Measurements from ENCODE around the gene ADI1. TPM values are rescaled to one million over a fixed set of nuclear protein-coding genes. Genes with fewer than 3 reads are reported as not detected.

The ADI1 gene
- total and polyA plus RNA-seq, 2 experiments from 2014 or later, result 15.3 to 65.9 TPM

DNA sequence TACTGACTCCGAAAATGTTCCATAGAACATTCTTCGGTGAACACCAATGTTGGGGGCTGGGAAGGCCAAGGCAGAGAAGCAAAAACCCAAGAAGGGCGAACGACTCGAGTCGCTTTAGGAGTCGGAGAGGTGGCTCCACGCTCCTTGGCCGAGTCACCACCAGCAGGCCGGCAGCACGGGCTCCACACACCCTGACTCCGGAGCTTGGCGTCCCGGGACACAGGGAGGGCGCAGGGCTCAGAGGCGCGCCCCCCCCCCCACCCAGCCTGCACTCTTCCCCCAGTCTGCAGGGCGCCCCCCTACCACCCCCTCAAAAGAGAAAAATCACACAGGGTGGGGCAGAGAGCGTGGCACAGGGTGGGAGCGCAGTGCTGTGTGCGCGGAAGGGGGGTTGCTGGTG lies 7.5 kb upstream of the ADI1 start:
- DNase-seq (ENCODE audit: low read depth in 1 of 2, low spot score in 1 of 2), result no peak
- Histone ChIP-seq H3K4me3 (no peak overlapping the region), H3K36me3 (no peaks in the 10 kb centered on the region)

DNA sequence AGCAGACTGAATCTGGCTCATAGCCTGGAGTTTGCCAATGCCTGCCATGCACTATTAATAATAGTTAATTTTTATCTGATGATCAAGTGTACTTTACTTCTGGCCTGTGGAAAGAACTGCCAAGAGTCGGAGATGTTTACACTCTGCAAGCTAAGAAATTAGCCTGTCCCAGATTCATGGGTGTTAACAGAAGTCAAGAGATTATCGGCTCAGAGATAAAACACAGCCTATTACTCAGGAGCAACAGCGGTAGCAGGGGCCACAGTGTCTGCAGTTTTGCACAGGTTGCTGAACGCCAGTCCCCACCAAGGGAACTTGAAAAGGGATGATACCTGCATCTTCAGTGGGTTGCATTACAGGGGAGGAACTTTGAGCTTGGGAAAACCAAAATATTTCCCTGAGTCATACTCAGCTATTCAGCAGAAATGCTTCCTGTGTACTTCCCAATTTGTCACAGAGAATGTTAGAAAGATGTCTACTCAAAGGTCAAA lies 4.3 kb upstream of the ADI1 start:
- DNase-seq (ENCODE audit: low read depth in 1 of 2, low spot score in 1 of 2), result peak in 1 of 2 donors; percentile 43
- H3K27ac ChIP-seq, result peak overlapping the region; percentile 21
- H3K27me3 ChIP-seq, result no peaks in the 10 kb centered on the region
- TF ChIP-seq, protein P1, sequence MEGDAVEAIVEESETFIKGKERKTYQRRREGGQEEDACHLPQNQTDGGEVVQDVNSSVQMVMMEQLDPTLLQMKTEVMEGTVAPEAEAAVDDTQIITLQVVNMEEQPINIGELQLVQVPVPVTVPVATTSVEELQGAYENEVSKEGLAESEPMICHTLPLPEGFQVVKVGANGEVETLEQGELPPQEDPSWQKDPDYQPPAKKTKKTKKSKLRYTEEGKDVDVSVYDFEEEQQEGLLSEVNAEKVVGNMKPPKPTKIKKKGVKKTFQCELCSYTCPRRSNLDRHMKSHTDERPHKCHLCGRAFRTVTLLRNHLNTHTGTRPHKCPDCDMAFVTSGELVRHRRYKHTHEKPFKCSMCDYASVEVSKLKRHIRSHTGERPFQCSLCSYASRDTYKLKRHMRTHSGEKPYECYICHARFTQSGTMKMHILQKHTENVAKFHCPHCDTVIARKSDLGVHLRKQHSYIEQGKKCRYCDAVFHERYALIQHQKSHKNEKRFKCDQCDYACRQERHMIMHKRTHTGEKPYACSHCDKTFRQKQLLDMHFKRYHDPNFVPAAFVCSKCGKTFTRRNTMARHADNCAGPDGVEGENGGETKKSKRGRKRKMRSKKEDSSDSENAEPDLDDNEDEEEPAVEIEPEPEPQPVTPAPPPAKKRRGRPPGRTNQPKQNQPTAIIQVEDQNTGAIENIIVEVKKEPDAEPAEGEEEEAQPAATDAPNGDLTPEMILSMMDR (IDR thresholded peaks at IDR 0.05; ENCODE audit: low read depth, low read length), result no peak
- peaks cover 36% of the 10 kb centered on the region for H3K4me1 ChIP-seq (ENCODE audit: low read depth)
- H3K9me3 ChIP-seq (ENCODE audit: low read depth), result no peaks in the 10 kb centered on the region
- H3K36me3 ChIP-seq, result no peaks in the 10 kb centered on the region
- H3K4me3 ChIP-seq, result no peak overlapping the region

More for the DNA sequence above, 7.5 kb upstream of the ADI1 start:
- Histone ChIP-seq H3K27me3 (no peaks in the 10 kb centered on the region), H3K27ac (no peak overlapping the region), H3K4me1 (ENCODE audit: low read depth) (peaks cover 34% of the 10 kb centered on the region), H3K9me3 (ENCODE audit: low read depth) (no peaks in the 10 kb centered on the region)
- TF ChIP-seq, protein P1 (IDR thresholded peaks at IDR 0.05; ENCODE audit: low read depth, low read length), result no peak

DNA sequence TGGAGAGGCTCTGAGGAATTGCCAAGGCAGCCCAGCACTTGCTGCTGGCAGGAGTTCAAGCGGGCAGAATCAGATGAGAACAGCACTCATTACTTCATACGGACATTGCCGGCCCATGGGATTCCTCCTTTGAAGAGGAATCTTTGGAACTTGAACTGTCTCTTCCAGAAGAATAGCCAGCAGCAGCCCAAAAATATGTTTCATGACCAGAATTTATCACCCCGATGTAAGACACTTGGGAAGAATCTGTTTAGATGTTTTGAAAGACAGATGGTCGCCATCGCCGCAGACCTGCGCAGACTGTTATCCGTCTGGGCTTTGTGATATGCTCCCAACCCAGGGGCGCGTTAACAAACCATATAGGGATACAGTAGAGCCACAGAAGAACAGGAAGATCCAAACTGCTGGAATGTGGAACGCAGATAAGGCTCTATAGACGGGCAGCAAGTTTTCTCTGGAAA lies 3.7 kb upstream of the ADI1 start:
- TF ChIP-seq, protein P1 (IDR thresholded peaks at IDR 0.05; ENCODE audit: low read depth, low read length), result no peak
- Histone ChIP-seq H3K27me3 (no peaks in the 10 kb centered on the region), H3K9me3 (ENCODE audit: low read depth) (no peaks in the 10 kb centered on the region), H3K4me3 (no peak overlapping the region), H3K27ac (peak overlapping the region; percentile 21), H3K4me1 (ENCODE audit: low read depth) (peaks cover 36% of the 10 kb centered on the region), H3K36me3 (no peaks in the 10 kb centered on the region)
- peak in 1 of 2 donors; percentile 71 for DNase-seq (ENCODE audit: low read depth in 1 of 2, low spot score in 1 of 2)

DNA sequence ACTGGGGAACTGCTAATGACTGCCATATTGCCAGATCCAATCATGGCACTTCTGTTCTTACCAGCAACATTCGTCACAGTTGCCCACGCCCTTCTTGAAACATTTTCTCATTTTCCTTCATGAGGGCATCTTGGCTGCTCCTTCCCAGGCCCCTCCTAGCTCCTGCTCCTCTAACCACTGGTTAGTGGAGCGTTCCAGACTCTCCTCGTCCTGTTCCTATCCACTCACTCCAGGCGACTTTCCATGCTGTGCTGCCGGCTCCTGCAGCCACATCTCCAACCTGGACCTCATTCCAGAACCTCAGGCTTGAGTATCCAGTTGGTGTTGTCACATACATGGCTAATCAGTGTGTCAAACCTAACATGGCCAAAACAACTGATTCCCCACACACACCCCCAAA lies 1.3 kb upstream of the ADI1 start:
- Histone ChIP-seq H3K4me3 (no peak overlapping the region), H3K36me3 (no peaks in the 10 kb centered on the region)

DNA sequence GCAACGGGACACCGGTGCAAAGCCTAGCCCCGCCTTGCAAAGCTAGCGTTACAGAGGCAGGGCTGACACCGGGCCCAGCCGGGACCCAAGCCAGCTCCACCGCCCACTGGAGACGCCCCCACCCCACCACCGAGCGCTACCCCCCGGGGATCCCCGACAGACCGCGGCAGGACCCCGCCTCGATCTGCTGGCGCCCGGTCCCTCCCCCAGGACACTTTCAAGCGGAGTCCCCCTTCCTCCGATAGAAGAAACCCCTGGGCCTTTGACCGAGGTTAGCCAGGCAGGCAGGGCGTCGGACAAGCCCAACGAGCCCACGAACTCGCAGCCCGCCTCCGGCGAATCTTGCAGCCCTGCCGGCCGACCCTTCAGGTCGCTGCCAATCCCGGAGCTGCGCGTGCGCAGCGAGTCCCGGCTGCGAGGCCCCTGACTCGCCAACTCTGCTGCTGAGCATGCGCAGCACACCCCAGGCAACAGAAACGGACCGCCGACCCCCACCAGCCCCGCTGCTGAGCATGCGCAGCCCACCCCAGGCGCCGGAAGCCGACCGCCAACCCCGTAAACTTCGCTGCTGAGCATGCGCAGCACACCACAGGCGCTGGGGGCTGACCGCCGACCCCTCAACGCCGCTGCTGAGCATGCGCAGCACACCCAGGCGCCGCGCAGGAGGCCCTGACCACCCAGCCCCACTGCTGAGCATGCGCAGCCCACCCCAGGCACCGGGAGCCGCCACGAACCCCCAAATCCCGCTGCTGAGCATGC lies 656 bp downstream of the ADI1 start:
- H3K27ac ChIP-seq, result peak overlapping the region; percentile 96
- peak overlapping the region; percentile 52 for H3K4me3 ChIP-seq
- peak; percentile 97 to 99 for DNase-seq (ENCODE audit: low read depth in 1 of 2, low spot score in 1 of 2)
- peaks cover 2% of the 10 kb centered on the region for H3K36me3 ChIP-seq
- no peaks in the 10 kb centered on the region for H3K27me3 ChIP-seq
- H3K9me3 ChIP-seq (ENCODE audit: low read depth), result no peaks in the 10 kb centered on the region
- H3K4me1 ChIP-seq (ENCODE audit: low read depth), result peaks cover 24% of the 10 kb centered on the region
- TF ChIP-seq, protein P1 (IDR thresholded peaks at IDR 0.05; ENCODE audit: low read depth, low read length), result no peak

More for the DNA sequence above, 1.3 kb upstream of the ADI1 start:
- no peaks in the 10 kb centered on the region for H3K9me3 ChIP-seq (ENCODE audit: low read depth)
- no peak for DNase-seq (ENCODE audit: low read depth in 1 of 2, low spot score in 1 of 2)
- H3K4me1 ChIP-seq (ENCODE audit: low read depth), result peaks cover 43% of the 10 kb centered on the region
- no peaks in the 10 kb centered on the region for H3K27me3 ChIP-seq
- H3K27ac ChIP-seq, result no peak overlapping the region
- TF ChIP-seq, protein P1 (IDR thresholded peaks at IDR 0.05; ENCODE audit: low read depth, low read length), result no peak

All from cardiac muscle cell (in vitro differentiated cells and primary cell).